NCI-H526 (cell line): ENCODE data around the gene INSL3.
"Not testable (repeated sequence)": the region's sequence is repeated elsewhere in the genome, so short reads cannot be mapped to it uniquely, and the experiment has no call there.

ENCODE experiments used
- DNase-seq, 2 experiments: peaks; one replicate each; lab custom pipeline; 2025; lab: John Stamatoyannopoulos, UW

Gene INSL3

DNA sequence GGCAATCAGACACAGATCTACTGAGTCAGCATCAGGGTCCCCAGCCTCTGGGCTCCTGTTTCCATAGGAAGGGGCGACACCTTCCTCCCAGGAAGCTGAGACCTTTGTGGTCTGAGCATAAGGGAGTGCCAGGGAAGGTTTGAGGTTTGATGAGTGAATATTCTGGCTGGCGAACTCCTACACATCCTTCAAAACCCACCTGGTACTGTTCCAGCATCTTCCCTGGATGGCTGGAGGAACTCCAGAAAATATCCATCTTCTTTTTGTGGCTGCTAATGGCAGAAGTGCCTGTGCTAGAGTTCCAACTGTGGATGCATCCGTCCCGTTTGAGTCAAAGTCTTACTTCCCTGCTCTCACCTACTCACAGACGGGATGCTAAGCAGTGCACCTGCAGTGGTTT is 9.2 kb downstream of the INSL3 start:
- no peak for DNase-seq

DNA sequence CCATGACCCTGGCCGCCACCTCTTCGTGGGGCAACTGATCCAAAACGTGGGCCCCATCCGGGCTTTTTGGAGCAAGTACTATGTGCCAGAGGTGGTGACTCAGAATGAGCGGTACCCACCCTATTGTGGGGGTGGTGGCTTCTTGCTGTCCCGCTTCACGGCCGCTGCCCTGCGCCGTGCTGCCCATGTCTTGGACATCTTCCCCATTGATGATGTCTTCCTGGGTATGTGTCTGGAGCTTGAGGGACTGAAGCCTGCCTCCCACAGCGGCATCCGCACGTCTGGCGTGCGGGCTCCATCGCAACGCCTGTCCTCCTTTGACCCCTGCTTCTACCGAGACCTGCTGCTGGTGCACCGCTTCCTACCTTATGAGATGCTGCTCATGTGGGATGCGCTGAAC is 9.6 kb downstream of the INSL3 start:
- no peak for DNase-seq

DNA sequence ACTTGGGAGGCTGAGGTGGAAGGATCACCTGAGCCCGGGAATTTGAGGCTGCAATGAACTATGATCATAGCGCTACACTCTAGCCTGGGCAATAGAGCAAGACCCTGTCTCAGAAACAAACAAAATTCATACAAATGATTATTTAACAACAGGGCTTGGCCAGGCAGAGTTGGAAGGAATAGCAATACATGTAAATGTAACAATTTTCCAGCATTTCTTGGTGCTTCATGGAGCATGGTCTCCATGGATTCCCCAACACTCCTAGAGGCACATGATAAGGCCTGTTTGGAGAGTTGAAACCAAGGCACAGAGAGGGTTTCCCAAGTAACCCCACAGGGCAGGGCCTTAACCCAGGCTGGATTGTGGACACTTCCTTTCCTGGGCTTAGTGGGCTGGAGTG is 10.2 kb downstream of the INSL3 start:
- no peak for DNase-seq

DNA sequence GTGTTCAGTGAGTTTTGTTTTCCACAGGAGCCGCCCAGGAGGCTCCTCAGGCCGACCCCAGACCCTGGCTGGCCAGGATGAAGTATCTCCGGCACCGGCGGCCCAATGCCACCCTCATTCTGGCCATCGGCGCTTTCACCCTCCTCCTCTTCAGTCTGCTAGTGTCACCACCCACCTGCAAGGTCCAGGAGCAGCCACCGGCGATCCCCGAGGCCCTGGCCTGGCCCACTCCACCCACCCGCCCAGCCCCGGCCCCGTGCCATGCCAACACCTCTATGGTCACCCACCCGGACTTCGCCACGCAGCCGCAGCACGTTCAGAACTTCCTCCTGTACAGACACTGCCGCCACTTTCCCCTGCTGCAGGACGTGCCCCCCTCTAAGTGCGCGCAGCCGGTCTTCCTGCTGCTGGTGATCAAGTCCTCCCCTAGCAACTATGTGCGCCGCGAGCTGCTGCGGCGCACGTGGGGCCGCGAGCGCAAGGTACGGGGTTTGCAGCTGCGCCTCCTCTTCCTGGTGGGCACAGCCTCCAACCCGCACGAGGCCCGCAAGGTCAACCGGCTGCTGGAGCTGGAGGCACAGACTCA is 13.5 kb downstream of the INSL3 start:
- DNase-seq: no peak

DNA sequence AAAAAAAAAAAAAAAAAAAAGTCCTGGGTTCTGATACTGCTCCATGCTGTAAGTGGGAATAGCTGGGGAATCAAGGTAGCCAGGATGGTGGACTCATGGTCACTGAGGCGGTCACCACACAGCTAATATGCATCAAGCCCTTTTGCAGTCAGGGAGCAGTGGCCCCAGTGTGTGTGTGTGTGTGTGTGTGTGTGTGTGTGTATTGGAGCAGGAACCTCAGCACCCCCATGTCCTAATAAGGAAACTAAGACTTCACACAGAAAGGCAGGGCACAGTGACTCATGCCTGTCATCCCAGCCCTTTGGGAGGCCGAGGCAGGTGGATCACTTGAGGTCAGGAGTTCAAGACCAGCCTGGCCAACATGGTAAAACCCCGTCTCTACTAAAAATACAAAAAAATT is 14.4 kb downstream of the INSL3 start:
- no peak for DNase-seq

DNA sequence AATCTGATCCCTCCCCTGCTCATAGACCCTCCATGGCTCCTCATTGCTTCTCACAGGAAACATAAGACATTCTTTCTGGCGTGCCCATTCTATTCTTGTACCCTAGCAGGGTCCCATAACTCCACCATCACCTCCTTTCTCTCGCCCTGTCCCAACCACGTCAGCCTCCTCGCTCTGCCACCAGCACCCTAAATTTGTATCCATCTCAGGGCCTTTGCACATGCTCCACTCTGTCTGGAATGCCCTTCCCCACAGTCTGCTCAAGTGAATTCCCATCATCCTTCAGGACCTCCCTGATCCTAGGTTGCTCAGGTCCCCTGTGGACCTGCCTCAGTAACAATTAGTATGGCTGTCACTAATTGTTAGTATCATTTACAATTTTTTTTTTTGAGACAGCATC is 15.9 kb downstream of the INSL3 start:
- DNase-seq: no peak

DNA sequence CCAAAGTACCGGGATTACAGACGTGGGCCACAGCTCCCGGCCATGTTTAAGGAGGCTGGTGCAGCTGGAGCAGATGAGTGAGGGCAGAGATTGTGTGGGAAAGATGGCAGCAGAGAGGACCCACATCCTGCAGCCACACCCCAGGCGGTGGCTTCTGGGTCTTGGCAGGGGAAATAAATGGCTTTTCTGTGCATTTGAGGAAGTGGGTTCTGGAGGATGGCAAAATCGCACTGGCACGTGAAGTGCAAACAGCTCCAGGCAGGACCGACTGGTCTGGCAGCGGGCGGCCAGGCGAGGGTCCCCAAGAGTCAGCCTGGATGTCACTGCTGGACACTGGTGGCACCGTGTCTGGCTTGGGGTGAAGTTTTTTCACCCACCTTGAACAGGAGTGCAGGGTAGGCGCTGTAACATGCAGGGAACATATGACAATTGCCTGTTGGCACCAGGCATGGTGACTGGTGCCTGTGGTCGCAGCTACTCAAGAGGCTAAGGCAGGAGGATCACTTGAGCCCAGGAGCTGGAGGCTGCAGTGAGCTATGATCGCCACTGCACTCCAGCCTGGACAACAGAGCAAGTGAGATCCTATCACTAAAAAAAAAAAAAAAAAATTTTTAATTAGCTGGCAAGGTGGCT is 17.9 kb downstream of the INSL3 start:
- no peak for DNase-seq

DNA sequence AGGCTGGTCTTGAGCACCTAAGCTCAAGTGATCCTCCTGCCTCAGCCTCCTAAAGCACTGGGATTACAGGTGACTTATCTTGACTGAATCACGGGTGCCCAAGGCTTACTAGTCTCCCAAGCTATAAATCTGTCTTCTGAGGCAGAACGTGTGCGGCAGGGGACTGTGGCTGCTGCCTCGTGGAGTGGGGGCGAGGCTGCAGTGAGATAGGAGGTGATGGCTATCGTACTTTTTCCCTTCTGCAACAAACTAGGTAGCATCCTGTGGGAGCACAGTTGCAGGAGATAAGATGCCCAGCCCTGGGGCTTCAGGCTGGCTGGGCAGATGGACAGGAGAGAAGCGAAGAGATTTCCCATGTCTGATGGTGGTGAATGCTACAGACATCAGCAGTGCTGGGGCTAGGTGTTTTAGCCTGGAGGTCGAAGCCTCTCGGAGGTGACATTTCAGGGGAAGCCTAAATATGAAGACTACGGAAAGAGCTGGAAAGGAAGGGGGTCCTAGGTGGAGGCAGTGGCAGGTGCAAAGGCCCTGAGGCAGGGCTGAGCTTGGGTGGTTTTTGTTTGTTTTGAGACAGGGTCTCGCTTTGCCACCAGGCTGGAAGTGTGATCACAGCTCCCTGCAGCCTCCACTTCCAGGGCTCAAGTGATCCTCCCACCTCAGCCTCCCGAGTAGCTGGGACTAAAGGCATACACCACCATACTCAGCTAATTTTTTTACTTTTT is 19.0 kb downstream of the INSL3 start:
- no peak for DNase-seq

DNA sequence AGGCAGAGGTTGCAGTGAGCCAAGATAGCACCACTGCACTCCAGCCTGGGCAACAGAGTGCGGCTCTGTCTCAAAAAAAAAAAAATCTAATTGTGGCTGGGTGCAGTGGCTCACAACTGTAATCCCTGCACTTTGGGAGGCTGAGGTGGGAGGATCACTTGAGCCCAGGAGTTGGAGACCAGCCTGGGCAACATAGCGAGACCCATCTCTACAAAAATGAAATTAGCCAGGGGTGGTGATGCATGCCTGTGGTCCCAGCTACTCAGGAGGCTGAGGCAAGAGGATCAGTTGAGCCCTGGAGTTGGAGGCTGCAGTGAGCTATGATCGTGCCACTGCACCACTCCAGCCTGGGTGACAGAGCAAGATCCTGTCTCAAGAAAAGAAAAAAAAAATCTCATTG is 22.7 kb downstream of the INSL3 start:
- not testable (repeated sequence) for DNase-seq

DNA sequence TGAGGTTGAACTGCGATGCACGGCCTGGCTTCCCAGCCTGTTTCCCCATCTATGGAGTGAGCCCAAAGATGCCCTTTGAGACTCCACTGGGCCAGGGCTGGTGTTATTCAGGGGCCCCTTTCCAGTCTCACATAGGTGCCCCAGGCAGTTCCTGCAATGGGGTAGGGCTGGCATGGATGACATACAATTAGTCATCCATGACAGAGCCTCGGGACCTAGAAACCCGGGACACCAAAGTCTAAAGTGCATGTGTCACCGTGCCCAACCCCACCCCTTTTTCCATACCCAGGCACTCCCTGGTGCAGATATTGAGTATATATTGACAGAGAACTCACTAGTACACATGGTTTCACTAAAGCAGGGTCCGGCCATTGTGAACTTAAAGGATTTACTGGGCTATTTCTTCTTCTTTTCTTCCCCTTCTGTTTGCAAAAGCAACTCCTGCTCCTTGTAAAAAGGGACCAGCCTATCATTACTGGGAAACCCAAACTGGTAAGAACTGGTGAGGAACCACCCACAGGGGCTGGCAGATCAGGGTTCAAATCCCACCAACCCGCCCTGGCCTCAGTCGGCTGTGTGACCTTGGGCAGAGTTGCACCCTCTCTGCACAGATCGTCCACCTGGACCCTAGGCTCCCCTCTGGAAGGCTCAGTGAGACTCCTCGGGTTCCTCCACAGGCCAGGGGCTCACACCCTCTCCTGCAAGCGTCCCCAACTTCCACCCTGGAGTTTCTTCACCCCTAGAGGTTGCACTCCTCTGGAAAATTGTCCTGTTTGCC is 23.7 kb downstream of the INSL3 start:
- no peak for DNase-seq

DNA sequence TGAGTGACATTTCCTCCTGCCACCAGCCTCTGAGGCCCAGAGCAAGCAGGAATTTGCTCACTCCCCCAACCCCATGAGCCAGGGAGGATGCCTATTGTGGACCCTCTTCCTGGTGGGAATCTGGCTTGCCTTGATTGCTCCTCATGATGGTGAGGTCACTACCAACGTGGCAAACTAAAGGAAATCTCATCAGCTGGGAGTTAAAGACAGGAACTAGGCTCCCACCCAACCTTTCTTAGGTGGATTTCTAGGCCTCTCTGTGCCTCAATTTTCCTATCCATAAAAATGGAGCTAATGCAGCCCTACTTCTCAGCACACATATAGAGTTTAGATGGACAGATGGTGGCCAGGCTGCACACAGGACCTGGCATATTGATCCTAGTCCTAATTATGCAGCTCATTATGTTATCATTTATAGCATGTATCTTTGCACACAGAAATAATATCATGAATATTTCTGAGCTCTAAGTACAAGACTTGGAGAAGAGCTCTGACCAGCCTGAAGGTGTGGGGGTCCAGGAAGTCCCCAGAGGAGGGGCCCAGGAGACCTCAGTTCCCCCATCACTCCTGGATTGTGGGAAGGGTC is 24.4 kb downstream of the INSL3 start:
- DNase-seq: no peak

DNA sequence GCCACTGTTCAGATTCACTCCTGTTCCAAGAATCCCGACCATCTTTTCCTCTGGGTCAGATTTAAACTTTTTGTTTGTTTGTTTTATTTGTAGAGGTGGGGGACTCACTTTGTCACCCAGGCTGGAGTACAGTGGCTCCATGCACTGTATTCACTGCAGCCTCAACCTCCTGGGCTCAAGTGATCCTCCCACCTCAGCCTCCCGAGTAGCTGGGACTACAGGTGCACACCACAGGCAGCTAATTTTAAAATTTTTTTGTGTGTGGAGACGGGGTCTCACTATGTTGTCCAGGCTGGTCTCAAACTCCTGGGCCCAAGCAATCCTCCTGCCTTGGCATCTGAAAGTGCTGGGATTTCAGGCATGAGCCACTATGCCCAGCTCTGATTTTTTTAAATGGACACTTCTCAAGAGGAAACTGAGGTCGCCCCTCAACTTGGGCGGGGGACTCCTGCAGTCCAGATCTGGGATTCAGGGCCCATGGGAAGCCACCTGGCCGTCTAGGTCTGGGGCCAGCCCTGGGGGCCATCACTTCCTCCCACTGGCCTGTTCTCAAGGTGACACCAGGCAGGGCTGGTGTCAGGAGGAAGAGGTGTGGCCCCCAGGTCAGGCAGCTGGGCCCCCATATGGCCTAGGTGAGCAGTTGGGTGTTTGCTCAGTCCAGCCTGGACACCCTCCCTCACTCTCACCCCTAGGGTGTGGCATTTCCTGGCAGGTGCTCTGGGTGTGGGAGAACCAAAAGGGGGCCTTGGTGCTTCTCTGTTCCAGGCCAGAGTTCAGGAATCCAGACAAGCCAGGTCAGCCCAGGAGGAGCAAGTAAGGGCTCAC is 25.1 kb downstream of the INSL3 start:
- no peak for DNase-seq

DNA sequence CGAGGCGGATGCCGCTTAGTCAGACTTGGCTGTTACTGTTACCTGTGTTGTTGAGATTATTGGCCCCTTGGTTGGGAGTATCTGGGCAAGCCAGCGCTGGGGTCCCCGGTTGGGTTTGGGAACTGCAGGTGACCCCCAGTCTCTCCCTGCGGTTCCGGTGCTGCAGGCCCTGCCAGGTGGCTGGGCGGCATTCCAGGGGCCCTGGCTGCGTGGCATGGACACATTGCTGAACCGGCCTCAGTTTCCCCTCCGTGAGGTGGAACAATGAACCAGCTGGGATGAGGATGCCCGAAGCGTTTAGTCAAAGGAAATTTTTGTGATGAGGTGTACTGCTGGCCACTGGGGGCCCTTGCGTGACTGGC is 25.8 kb downstream of the INSL3 start:
- DNase-seq: no peak

DNA sequence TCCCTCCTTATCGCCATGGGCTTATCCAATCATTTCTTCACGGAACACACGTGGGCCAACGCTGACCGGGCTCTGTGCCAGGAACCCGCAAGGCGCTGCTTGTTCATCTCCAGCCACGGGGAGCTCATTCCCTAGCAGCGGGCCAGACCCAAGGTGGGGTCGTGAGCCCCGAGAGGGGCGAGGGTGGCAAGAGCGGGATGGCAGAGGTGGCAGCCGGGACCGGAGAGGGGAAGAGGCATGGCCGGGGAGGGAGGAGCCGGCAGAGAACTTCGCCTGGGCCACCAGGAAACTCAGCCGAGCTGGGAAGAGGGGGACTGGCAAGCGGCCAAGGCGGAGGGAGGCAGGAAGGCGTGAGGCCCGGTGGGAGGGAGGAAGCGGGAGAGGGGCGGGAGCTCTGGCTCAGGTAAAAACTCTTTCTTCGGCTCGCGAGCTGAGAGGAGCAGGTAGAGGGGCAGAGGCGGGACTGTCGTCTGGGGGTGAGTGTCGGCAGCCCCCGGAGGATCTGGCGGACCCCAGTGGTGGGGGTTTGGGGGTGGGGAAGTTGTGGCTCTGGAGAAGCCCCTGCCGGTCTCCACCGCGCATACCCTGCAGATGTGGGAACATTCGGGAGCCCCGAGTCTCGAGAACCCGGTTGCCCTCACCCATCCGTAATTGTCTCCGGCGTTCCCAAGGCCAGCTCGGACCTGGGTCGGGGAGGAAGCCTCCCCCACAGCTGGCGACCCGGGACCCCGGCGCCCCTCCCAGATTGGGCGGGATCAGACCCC is 26.4 kb downstream of the INSL3 start, which contains the start of gene B3GNT3:
B3GNT3 (plus strand) TSS at position 408 of the 764 bp plus-strand sequence. CDS start 12,670 bp downstream, outside the sequence.
- peak in 1 of 2 experiments; percentile 14 for DNase-seq

DNA sequence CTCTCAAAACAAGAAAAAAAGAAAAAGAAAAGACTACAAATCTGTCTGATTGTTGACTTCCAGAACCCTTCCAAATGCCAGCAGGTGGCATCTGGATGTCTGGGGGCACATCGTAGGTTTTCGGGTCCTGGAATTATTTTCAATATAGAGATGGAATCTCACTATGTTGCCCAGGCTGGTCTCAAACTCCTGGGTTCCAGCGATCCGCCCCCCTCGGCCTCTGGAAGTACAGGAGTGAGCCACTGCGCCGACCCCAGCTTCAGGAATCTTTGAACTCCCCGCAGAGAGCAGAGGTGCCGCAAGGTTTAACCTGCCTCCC is 26.9 kb downstream of the INSL3 start:
- no peak for DNase-seq

DNA sequence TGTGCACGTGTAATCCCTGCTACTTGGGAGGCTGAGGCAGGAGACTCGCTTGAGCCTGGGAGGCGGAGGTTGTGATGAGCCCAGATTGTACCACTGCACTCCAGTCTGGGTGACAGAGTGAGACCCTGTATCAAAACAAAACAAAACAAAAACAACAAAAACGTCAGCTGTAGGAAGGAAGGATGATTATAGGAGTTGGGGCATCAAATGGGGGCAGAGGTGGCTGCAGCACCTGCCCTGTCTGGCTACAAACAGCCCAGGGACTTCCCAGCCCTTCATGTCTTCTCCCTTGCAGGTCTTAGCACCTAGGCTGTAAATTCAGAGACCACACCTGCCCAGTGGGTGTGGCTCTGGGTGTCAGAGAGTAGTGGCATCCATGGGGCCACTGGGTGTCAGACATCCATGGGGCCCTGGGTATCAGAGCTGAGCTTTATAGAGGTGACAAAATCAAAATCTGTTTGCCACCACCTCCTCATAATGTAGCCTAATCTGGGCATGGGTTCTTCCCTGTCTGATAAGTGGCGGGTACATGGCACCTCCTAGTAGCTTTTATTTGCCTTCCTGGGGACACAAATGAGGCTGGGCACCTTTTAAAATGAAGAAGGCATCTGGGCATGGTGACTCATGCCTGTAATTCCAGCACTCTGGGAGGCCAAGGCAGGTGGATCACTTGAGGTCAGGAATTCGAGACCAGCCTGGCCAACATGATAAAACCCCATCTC is 31.1 kb downstream of the INSL3 start:
- DNase-seq: no peak

DNA sequence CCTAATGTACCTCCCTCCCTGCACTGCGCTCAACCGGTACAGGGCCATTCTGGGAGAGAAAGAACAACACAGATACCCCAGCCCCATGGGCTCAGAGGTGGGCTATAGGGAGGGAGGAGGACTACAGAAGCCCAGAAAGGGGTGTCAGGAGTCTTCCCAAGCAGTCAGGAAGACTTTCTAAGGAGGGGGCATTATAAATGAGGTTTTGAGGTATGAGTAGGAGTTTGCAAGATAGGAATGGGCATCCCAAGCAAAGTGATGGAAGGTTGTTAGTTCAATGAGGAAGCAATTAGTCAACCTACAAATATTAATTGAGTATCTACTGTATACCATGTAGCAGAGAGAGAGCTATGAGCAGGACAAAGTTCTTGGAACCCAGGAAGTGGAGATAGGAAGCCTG is 32.7 kb downstream of the INSL3 start:
- DNase-seq: no peak

DNA sequence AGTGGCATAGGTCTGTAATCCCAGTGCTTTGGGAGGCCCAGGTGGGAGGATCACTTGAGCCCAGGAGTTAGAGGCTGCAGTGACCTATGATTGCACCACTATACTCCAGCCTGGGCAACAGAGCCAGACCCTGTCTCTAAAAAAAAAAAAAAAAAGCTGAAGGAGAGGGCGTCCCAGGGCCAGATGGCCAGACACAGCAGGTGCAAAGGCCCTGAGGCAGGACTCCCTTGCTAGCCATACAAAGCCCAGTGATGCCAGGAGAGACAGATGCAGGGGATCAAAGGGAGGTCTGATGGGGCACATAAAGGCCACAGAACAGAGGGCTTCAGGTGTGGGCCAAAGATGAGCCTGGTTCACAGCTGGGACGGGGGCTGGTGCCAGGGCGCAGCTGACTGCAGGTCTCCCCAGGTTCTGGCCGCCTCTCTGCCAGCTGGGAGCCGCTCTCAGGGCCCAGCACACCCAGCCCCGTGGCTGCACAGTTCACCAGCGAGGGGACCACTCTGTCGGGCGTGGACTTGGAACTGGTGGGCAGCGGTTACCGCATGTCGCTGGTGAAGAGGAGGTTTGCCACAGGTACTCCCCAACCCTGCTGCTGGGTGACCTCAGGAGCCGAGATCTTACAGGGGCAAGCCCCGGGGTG is 33.9 kb downstream of the INSL3 start:
- DNase-seq: no peak

DNA sequence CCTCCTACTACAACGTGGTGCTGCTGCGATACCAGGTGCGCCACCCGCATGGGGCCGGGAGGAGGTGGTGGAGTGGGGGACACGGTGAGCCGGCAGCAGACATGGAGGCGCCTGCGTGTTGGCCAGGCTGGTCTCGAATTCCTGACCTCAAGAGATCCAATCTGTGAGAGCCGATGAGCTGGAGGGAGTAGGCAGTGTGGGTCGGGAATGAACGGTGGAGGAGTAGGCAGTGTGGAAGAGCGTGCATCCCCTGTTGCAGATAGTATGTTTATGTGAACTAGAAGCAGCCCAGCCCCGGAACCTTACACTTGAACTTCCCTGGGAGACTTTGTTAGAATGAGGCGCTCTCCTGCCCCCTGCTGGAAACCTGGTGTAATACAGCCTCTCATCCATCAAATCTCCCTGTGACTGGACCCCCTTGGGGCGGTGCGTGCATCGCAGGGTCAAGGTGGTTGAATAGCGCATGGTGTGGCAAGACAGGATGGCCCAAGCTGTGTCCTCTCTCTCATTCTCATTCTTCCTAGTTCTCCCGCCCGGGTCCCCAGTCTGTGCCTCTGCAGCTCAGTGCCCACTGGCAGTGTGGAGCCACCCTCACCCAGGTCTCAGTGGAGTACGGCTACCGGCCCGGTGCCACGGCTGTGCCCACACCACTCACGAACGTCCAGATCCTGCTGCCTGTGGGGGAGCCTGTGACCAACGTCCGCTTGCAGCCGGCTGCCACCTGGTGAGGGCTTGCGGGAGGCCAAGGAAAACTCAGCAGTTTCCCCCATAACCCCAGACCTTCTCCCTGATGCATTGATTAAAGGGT is 36.9 kb downstream of the INSL3 start:
- peak; percentile 20 to 75 for DNase-seq
